ENCODE results near the gene TNFSF15. TPM values are rescaled to one million over a fixed set of nuclear protein-coding genes. Genes with fewer than 3 reads are reported as not detected.

Gene TNFSF15
- total RNA-seq, 4 donors from 2014 or later, result 0.16 to 1.4 (median 0.40) TPM

DNA sequence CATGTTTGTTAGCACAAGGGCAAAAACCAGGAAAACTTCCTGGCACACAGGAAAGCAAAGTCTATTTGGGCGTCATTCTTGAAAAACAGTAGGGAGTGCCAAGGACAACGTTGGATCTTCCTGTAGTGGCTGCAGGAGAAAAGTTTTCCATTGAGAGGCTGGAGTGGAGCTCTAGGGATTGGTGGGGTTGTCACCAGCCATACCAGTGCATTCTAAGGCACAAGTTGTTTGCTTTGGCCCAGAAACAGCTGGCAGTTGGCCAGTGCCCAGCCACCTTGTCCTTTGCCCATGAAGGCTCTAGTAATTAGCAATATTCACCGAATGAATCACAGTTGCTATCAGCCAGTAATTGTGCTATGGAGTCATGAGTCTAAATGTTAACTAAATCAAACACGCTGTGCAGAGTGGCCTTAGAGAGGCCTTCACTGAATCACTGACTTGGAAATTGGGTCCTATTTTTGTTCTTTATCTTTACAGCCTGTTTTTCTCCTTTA lies 26.4 kb downstream of the TNFSF15 start:
- H3K36me3 ChIP-seq, result no peaks in the 10 kb centered on the region
- no peaks in the 10 kb centered on the region for H3K9me3 ChIP-seq
- peak in 1 of 2 donors; percentile 66 for DNase-seq (ENCODE audit: low spot score in 2 of 2)
- WGBS, result 33% methylated on average over 4 of the region's 4 CpGs
- H3K27ac ChIP-seq, result no peak overlapping the region
- peaks cover 2% of the 10 kb centered on the region for H3K27me3 ChIP-seq
- H3K4me1 ChIP-seq, result no peaks in the 10 kb centered on the region
- H3K4me3 ChIP-seq, result no peak overlapping the region
- no peak for TF ChIP-seq POLR2A (IDR thresholded peaks at IDR 0.05)
- TF ChIP-seq CTCF (IDR thresholded peaks at IDR 0.05), result no peak
- TF ChIP-seq POLR2AphosphoS5 (IDR thresholded peaks at IDR 0.05), result no peak
- no peak for TF ChIP-seq EP300 (IDR thresholded peaks at IDR 0.05)

- WGBS, result 66% methylated on average over 6 of the region's 6 CpGs
- TF ChIP-seq POLR2AphosphoS5 (IDR thresholded peaks at IDR 0.05), result no peak
- TF ChIP-seq CTCF (IDR thresholded peaks at IDR 0.05), result no peak
- TF ChIP-seq POLR2A (IDR thresholded peaks at IDR 0.05), result no peak
- no peak for TF ChIP-seq EP300 (IDR thresholded peaks at IDR 0.05)
- no peaks in the 10 kb centered on the region for H3K4me1 ChIP-seq
- peaks cover 2% of the 10 kb centered on the region for H3K27me3 ChIP-seq
- no peaks in the 10 kb centered on the region for H3K9me3 ChIP-seq
- H3K4me3 ChIP-seq, result no peak overlapping the region
- H3K36me3 ChIP-seq, result no peaks in the 10 kb centered on the region
- DNase-seq (ENCODE audit: low spot score in 2 of 2), result no peak
- no peak overlapping the region for H3K27ac ChIP-seq
These were observed 27.8 kb downstream of the TNFSF15 start for GRCh38 chr9:114777821-114778609.

GRCh38 chr9:114776683-114777399 lies 29.0 kb downstream of the TNFSF15 start:
- Histone ChIP-seq H3K4me1 (no peaks in the 10 kb centered on the region), H3K27me3 (peaks cover 2% of the 10 kb centered on the region), H3K4me3 (no peak overlapping the region), H3K27ac (no peak overlapping the region), H3K9me3 (no peaks in the 10 kb centered on the region), H3K36me3 (no peaks in the 10 kb centered on the region)
- TF ChIP-seq POLR2AphosphoS5 (IDR thresholded peaks at IDR 0.05) (no peak), CTCF (IDR thresholded peaks at IDR 0.05) (no peak), EP300 (IDR thresholded peaks at IDR 0.05) (no peak), POLR2A (IDR thresholded peaks at IDR 0.05) (no peak)
- no peak for DNase-seq (ENCODE audit: low spot score in 2 of 2)
- 90% methylated on average over 6 of the region's 6 CpGs for WGBS

DNA sequence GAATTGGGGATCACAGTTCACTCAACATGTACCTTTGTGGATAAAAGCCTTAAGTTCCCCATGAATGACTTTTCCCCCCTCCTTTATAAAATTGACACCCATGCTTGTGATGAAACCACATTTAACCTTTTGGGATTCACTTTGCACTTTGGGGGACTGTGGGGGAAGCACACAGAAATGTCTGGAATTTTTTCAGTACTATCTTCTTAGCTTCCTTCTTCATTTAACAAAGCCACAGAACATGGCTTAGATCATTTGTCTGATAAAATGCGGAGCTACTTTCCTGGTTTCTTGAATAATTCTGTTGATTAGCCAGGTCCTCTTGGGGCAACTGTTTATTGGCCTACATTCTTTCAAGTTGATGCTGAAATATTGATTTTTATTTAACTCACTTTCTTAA lies 29.9 kb downstream of the TNFSF15 start:
- no peaks in the 10 kb centered on the region for H3K4me1 ChIP-seq
- no peak for DNase-seq (ENCODE audit: low spot score in 2 of 2)

More for the DNA sequence above, 29.9 kb downstream of the TNFSF15 start:
- H3K27me3 ChIP-seq, result no peaks in the 10 kb centered on the region
- no peak for TF ChIP-seq CTCF (IDR thresholded peaks at IDR 0.05)
- no peak for TF ChIP-seq EP300 (IDR thresholded peaks at IDR 0.05)
- no peak for TF ChIP-seq POLR2A (IDR thresholded peaks at IDR 0.05)
- TF ChIP-seq POLR2AphosphoS5 (IDR thresholded peaks at IDR 0.05), result no peak
- 78% methylated on average over 1 of the region's 1 CpG for WGBS
- no peak overlapping the region for H3K4me3 ChIP-seq
- no peaks in the 10 kb centered on the region for H3K9me3 ChIP-seq
- H3K27ac ChIP-seq, result no peak overlapping the region
- no peaks in the 10 kb centered on the region for H3K36me3 ChIP-seq
